ENCODE data around the gene MAST2. TPM values are rescaled to one million over a fixed set of nuclear protein-coding genes. Genes with fewer than 3 reads are reported as not detected.
A peak's percentile ranks its signal among the peaks of the same experiment; 100 is the strongest.

Gene MAST2
- total and polyA plus RNA-seq, 3 experiments from 2014 or later: 5.6 to 29.9 (median 29.5) TPM

GRCh38 chr1:46036894-46037839, 233.8 kb downstream of the MAST2 start:
- H3K4me3 ChIP-seq (ENCODE audit: low read length): no peak overlapping the region
- Mint-ChIP-seq H3K9me3 (no peaks in the 10 kb centered on the region), H3K27ac (no peak overlapping the region), H3K4me3 (no peak overlapping the region), H3K4me1 (no peaks in the 10 kb centered on the region), H3K27me3 (no peaks in the 10 kb centered on the region), H3K36me3 (no peaks in the 10 kb centered on the region)
- peak; percentile 67 to 86 (median 77) for DNase-seq
- H3K27me3 ChIP-seq (ENCODE audit: insufficient read depth, low read length, poor library complexity, severe bottlenecking): no peaks in the 10 kb centered on the region
- ChIA-PET CTCF (interaction anchor here (0.6 to 8.5 kb wide), 13 partner anchors 10 to 186 kb away, joined by 3 to 69 read pairs (median 5); partner anchors contain the start of gene TSPAN1), POLR2A (no interaction called here)
- no peaks in the 10 kb centered on the region for H3K9me3 ChIP-seq (ENCODE audit: low read length)
- peaks cover 6% of the 10 kb centered on the region for H3K4me1 ChIP-seq (ENCODE audit: insufficient read depth, low read length)
- no peak overlapping the region for H3K27ac ChIP-seq (ENCODE audit: low read depth, low read length)
- H3K36me3 ChIP-seq (ENCODE audit: insufficient read depth, low read length): no peaks in the 10 kb centered on the region

- no peak overlapping the region for H3K4me3 ChIP-seq (ENCODE audit: low read length)
- ChIA-PET POLR2A (no interaction called here), CTCF (interaction anchor here (8.5 kb wide), 1 partner anchor 141 kb away, joined by 69 read pairs; no protein-coding TSS in a partner anchor)
- no peaks in the 10 kb centered on the region for H3K36me3 ChIP-seq (ENCODE audit: insufficient read depth, low read length)
- Mint-ChIP-seq H3K9me3 (no peaks in the 10 kb centered on the region), H3K27ac (no peak overlapping the region), H3K4me3 (no peak overlapping the region), H3K27me3 (no peaks in the 10 kb centered on the region), H3K4me1 (peaks cover 0 to 3% (median 1%) of the 10 kb centered on the region in 3 donors), H3K36me3 (no peaks in the 10 kb centered on the region)
- DNase-seq: no peak
- H3K27ac ChIP-seq (ENCODE audit: low read depth, low read length): no peak overlapping the region
- H3K9me3 ChIP-seq (ENCODE audit: low read length): no peaks in the 10 kb centered on the region
- no peaks in the 10 kb centered on the region for H3K27me3 ChIP-seq (ENCODE audit: insufficient read depth, low read length, poor library complexity, severe bottlenecking)
- peaks cover 6% of the 10 kb centered on the region for H3K4me1 ChIP-seq (ENCODE audit: insufficient read depth, low read length)
Measured at GRCh38 chr1:46039571-46040052, 236.2 kb downstream of the MAST2 start.

GRCh38 chr1:46041551-46041950, 238.1 kb downstream of the MAST2 start:
- H3K27ac Mint-ChIP-seq: peak overlapping the region in 1 of 8 donors; percentile 64
- no peaks in the 10 kb centered on the region for H3K27me3 Mint-ChIP-seq
- no peaks in the 10 kb centered on the region for H3K36me3 ChIP-seq (ENCODE audit: insufficient read depth, low read length)
- no peaks in the 10 kb centered on the region for H3K36me3 Mint-ChIP-seq
- no peaks in the 10 kb centered on the region for H3K9me3 Mint-ChIP-seq
- no peak overlapping the region for H3K4me3 Mint-ChIP-seq
- H3K27me3 ChIP-seq (ENCODE audit: insufficient read depth, low read length, poor library complexity, severe bottlenecking): no peaks in the 10 kb centered on the region
- POLR2A ChIA-PET: no interaction called here
- no peak overlapping the region for H3K27ac ChIP-seq (ENCODE audit: low read depth, low read length)
- H3K4me3 ChIP-seq (ENCODE audit: low read length): no peak overlapping the region
- peaks cover 6% of the 10 kb centered on the region for H3K4me1 ChIP-seq (ENCODE audit: insufficient read depth, low read length)
- CTCF ChIA-PET: interaction anchor here (1.3 kb wide), 1 partner anchor 142 kb away, joined by 3 read pairs; no protein-coding TSS in a partner anchor
- peaks cover 0 to 3% (median 1%) of the 10 kb centered on the region in 3 donors for H3K4me1 Mint-ChIP-seq
- no peak for DNase-seq
- H3K9me3 ChIP-seq (ENCODE audit: low read length): no peaks in the 10 kb centered on the region

GRCh38 chr1:46041974-46042373, 238.6 kb downstream of the MAST2 start:
- no peak overlapping the region for H3K4me3 ChIP-seq (ENCODE audit: low read length)
- CTCF ChIA-PET: interaction anchor here (1.3 kb wide), 1 partner anchor 142 kb away, joined by 3 read pairs; no protein-coding TSS in a partner anchor
- H3K4me1 Mint-ChIP-seq: peaks cover 0 to 3% (median 1%) of the 10 kb centered on the region in 3 donors
- no peaks in the 10 kb centered on the region for H3K27me3 Mint-ChIP-seq
- no peak overlapping the region for H3K4me3 Mint-ChIP-seq
- no peaks in the 10 kb centered on the region for H3K27me3 ChIP-seq (ENCODE audit: insufficient read depth, low read length, poor library complexity, severe bottlenecking)
- DNase-seq: no peak
- peak overlapping the region in 2 of 8 donors; percentile 35 to 64 for H3K27ac Mint-ChIP-seq
- H3K27ac ChIP-seq (ENCODE audit: low read depth, low read length): no peak overlapping the region
- POLR2A ChIA-PET: no interaction called here
- peaks cover 3% of the 10 kb centered on the region for H3K4me1 ChIP-seq (ENCODE audit: insufficient read depth, low read length)
- no peaks in the 10 kb centered on the region for H3K9me3 Mint-ChIP-seq
- H3K9me3 ChIP-seq (ENCODE audit: low read length): no peaks in the 10 kb centered on the region
- H3K36me3 Mint-ChIP-seq: no peaks in the 10 kb centered on the region
- no peaks in the 10 kb centered on the region for H3K36me3 ChIP-seq (ENCODE audit: insufficient read depth, low read length)

- Mint-ChIP-seq H3K4me1 (peaks cover 0 to 3% (median 1%) of the 10 kb centered on the region in 3 donors), H3K36me3 (no peaks in the 10 kb centered on the region), H3K27ac (no peak overlapping the region), H3K9me3 (no peaks in the 10 kb centered on the region), H3K27me3 (peaks cover 0 to 1% of the 10 kb centered on the region in 2 donors), H3K4me3 (no peak overlapping the region)
- ChIA-PET POLR2A (no interaction called here), CTCF (interaction anchor here (1.1 kb wide), 1 partner anchor 180 kb away, joined by 3 read pairs; no protein-coding TSS in a partner anchor)
- no peak overlapping the region for H3K4me3 ChIP-seq (ENCODE audit: low read length)
- H3K27ac ChIP-seq (ENCODE audit: low read depth, low read length): no peak overlapping the region
- no peaks in the 10 kb centered on the region for H3K36me3 ChIP-seq (ENCODE audit: insufficient read depth, low read length)
- no peaks in the 10 kb centered on the region for H3K27me3 ChIP-seq (ENCODE audit: insufficient read depth, low read length, poor library complexity, severe bottlenecking)
- no peaks in the 10 kb centered on the region for H3K4me1 ChIP-seq (ENCODE audit: insufficient read depth, low read length)
- DNase-seq: no peak
- H3K9me3 ChIP-seq (ENCODE audit: low read length): no peaks in the 10 kb centered on the region
Measured at GRCh38 chr1:46043458-46044017, 240.1 kb downstream of the MAST2 start.

GRCh38 chr1:46044116-46044515, 240.7 kb downstream of the MAST2 start:
- Histone ChIP-seq H3K36me3 (ENCODE audit: insufficient read depth, low read length) (no peaks in the 10 kb centered on the region), H3K27me3 (ENCODE audit: insufficient read depth, low read length, poor library complexity, severe bottlenecking) (no peaks in the 10 kb centered on the region), H3K4me3 (ENCODE audit: low read length) (no peak overlapping the region), H3K9me3 (ENCODE audit: low read length) (no peaks in the 10 kb centered on the region), H3K4me1 (ENCODE audit: insufficient read depth, low read length) (no peaks in the 10 kb centered on the region), H3K27ac (ENCODE audit: low read depth, low read length) (no peak overlapping the region)
- ChIA-PET CTCF (interaction anchor here (1.1 kb wide), 1 partner anchor 180 kb away, joined by 3 read pairs; no protein-coding TSS in a partner anchor), POLR2A (no interaction called here)
- Mint-ChIP-seq H3K9me3 (no peaks in the 10 kb centered on the region), H3K4me1 (peaks cover 0 to 3% (median 1%) of the 10 kb centered on the region in 3 donors), H3K4me3 (no peak overlapping the region), H3K27ac (no peak overlapping the region), H3K36me3 (no peaks in the 10 kb centered on the region), H3K27me3 (peaks cover 0 to 3% of the 10 kb centered on the region in 2 donors)
- no peak for DNase-seq

- H3K9me3 ChIP-seq (ENCODE audit: low read length): no peaks in the 10 kb centered on the region
- no peaks in the 10 kb centered on the region for H3K36me3 ChIP-seq (ENCODE audit: insufficient read depth, low read length)
- H3K27me3 ChIP-seq (ENCODE audit: insufficient read depth, low read length, poor library complexity, severe bottlenecking): no peaks in the 10 kb centered on the region
- Mint-ChIP-seq H3K27ac (no peak overlapping the region), H3K9me3 (no peaks in the 10 kb centered on the region), H3K4me1 (no peaks in the 10 kb centered on the region), H3K27me3 (no peaks in the 10 kb centered on the region), H3K4me3 (no peak overlapping the region), H3K36me3 (peaks cover 0 to 7% (median 5%) of the 10 kb centered on the region in 3 donors)
- DNase-seq: no peak
- ChIA-PET CTCF (no interaction called here), POLR2A (no interaction called here)
- no peak overlapping the region for H3K27ac ChIP-seq (ENCODE audit: low read depth, low read length)
- no peaks in the 10 kb centered on the region for H3K4me1 ChIP-seq (ENCODE audit: insufficient read depth, low read length)
- H3K4me3 ChIP-seq (ENCODE audit: low read length): no peak overlapping the region
Measured at GRCh38 chr1:46053734-46054133, 250.3 kb downstream of the MAST2 start.

- Histone ChIP-seq H3K9me3 (ENCODE audit: low read length) (no peaks in the 10 kb centered on the region), H3K27me3 (ENCODE audit: insufficient read depth, low read length, poor library complexity, severe bottlenecking) (no peaks in the 10 kb centered on the region), H3K4me3 (ENCODE audit: low read length) (no peak overlapping the region), H3K36me3 (ENCODE audit: insufficient read depth, low read length) (no peaks in the 10 kb centered on the region), H3K4me1 (ENCODE audit: insufficient read depth, low read length) (no peaks in the 10 kb centered on the region), H3K27ac (ENCODE audit: low read depth, low read length) (no peak overlapping the region)
- DNase-seq: no peak
- CTCF ChIA-PET: no interaction called here
- Mint-ChIP-seq H3K36me3 (peaks cover 0 to 18% (median 10%) of the 10 kb centered on the region in 3 donors), H3K9me3 (no peaks in the 10 kb centered on the region), H3K4me3 (peak overlapping the region in 1 of 7 donors; percentile 61), H3K4me1 (peaks cover 0 to under 1% (median 0%) of the 10 kb centered on the region in 3 donors), H3K27me3 (no peaks in the 10 kb centered on the region), H3K27ac (no peak overlapping the region)
- POLR2A ChIA-PET: no interaction called here
Measured at GRCh38 chr1:46056325-46056724, 252.9 kb downstream of the MAST2 start.
